ENCODE results near the gene ADGRL3.

DNA sequence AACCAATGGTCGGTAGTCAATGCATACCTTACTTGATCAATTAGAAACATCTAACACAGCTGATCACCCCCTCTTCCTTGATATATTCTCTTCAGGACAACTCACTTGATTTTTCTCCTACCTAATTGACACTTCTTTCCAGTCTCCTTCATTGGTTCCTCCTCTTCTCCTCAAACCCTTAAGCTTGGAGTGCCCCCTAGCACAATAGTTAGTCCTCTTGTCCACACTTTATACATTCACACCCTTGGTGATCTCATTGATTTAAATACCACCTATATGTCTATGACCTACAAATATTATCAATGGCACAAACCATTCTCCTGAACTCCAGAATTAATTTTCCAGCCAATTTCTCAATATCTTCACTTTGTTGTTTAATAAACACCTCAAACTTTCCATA is 724.0 kb downstream of the ADGRL3 start:
- TF ChIP-seq, protein P1, sequence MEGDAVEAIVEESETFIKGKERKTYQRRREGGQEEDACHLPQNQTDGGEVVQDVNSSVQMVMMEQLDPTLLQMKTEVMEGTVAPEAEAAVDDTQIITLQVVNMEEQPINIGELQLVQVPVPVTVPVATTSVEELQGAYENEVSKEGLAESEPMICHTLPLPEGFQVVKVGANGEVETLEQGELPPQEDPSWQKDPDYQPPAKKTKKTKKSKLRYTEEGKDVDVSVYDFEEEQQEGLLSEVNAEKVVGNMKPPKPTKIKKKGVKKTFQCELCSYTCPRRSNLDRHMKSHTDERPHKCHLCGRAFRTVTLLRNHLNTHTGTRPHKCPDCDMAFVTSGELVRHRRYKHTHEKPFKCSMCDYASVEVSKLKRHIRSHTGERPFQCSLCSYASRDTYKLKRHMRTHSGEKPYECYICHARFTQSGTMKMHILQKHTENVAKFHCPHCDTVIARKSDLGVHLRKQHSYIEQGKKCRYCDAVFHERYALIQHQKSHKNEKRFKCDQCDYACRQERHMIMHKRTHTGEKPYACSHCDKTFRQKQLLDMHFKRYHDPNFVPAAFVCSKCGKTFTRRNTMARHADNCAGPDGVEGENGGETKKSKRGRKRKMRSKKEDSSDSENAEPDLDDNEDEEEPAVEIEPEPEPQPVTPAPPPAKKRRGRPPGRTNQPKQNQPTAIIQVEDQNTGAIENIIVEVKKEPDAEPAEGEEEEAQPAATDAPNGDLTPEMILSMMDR (IDR thresholded peaks at IDR 0.05) = no peak
- no peak for TF ChIP-seq EP300 (IDR thresholded peaks at IDR 0.05)
- no peak for TF ChIP-seq POLR2A (IDR thresholded peaks at IDR 0.05)
